ENCODE results near the gene CD248.
"Not testable (repeated sequence)": the region's sequence is repeated elsewhere in the genome, so short reads cannot be mapped to it uniquely, and the experiment has no call there.

- TF ChIP-seq CTCF (IDR thresholded peaks at IDR 0.05); POLR2A (IDR thresholded peaks at IDR 0.05); POLR2AphosphoS5 (IDR thresholded peaks at IDR 0.05); EP300 (IDR thresholded peaks at IDR 0.05; ENCODE audit: low read depth): not testable (repeated sequence)
Measured at GRCh38 chr11:66320289-66320688, 3.4 kb upstream of the CD248 start.
